GM20000 (cell line): Measurements from ENCODE around the gene CCT8.

ENCODE experiments used
- DNase-seq: peaks from one replicate; pipeline ENCODE4 v3.0.0; 2012; ENCODE audit warnings: low spot score
- TF ChIP-seq, protein P1 (sequence below): IDR thresholded peaks from 2 replicates; pipeline ENCODE4 v1.5.1; 2012; ENCODE audit warnings: mild to moderate bottlenecking, control low read depth; ENCODE audit errors: extremely low read depth, missing control alignments

Gene CCT8

DNA sequence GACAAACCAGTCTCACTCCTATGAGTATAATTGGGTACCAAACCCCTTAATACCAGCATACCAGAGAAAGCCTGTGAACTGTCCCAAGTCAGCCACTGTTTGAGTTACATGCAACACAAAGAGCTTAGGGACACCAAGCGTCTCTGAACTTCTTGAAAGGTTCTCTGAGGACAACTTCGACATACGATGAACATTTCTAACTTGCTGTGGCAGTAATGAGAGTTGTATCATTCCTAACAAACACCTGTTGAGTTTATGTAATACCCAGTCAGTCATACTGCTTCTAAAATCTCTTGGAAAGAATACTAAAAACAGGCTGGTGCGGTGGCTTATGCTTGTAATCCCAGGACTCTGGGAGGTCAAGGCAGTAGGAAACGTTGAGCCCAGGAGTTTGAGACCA lies 18.4 kb downstream of the CCT8 start:
- TF ChIP-seq, protein P1, sequence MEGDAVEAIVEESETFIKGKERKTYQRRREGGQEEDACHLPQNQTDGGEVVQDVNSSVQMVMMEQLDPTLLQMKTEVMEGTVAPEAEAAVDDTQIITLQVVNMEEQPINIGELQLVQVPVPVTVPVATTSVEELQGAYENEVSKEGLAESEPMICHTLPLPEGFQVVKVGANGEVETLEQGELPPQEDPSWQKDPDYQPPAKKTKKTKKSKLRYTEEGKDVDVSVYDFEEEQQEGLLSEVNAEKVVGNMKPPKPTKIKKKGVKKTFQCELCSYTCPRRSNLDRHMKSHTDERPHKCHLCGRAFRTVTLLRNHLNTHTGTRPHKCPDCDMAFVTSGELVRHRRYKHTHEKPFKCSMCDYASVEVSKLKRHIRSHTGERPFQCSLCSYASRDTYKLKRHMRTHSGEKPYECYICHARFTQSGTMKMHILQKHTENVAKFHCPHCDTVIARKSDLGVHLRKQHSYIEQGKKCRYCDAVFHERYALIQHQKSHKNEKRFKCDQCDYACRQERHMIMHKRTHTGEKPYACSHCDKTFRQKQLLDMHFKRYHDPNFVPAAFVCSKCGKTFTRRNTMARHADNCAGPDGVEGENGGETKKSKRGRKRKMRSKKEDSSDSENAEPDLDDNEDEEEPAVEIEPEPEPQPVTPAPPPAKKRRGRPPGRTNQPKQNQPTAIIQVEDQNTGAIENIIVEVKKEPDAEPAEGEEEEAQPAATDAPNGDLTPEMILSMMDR, result no peak
- DNase-seq, result no peak

DNA sequence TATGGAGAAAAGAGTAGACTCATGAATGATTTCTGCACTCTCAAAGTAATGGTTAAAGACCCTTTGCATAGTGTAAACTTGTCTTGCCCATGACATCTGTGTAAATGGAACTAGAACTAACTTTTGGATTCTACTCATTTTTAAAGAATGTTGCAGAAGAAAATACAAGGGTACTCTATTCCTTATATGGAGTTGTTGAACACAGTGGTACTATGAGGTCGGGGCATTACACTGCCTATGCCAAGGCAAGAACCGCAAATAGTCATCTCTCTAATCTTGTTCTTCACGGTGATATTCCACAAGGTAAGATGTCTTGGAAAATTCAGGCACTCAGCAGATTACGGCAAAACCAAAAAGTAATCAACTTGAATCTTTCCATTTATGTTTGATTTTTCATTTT lies 19.8 kb downstream of the CCT8 start:
- no peak for DNase-seq
- TF ChIP-seq, protein P1, result no peak

DNA sequence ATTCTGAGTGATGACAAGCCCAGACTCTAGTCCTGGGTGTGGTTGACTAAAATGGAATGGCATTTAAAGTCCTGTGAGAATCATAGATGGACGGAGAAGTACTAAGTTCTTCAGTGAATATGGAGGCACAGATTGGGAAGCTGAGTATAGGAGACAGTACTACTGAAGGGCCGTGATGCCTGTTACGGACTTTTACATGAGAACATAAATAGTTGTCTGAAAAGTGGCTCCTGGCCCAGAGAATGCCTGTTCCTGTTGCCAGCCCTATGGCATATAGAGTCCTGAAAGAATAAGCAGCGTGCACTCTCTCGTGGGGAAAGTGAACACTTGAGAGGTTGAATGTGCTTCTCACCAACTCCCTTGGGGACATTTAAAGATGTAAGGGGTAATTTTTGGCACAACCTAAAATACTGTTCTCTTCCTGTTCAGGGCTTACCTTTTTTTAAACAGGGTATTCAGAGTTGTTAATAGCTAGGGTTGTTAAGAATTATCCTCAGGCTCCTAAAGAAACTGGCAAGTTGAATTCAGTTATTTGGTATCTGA lies 20.4 kb downstream of the CCT8 start:
- TF ChIP-seq, protein P1, result no peak
- DNase-seq, result no peak

DNA sequence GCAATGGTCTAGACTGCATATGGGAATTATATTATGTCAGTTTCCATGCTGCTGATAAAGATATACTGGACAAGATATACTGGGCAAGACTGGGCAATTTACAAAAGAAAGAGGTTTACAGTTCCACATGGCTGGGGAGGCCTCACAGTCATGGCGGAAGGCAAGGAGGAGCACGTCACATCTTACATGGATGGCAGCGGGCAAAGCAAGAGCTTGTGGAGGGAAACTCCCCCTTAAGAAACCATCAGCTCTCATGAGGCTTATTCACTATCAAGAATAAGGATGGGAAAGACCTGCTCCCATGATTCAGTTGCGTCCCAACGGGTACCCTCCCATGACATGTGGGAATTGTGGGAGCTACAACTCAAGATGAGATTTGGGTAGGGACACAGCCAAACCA lies 21.2 kb downstream of the CCT8 start:
- no peak for DNase-seq
- TF ChIP-seq, protein P1, result no peak

DNA sequence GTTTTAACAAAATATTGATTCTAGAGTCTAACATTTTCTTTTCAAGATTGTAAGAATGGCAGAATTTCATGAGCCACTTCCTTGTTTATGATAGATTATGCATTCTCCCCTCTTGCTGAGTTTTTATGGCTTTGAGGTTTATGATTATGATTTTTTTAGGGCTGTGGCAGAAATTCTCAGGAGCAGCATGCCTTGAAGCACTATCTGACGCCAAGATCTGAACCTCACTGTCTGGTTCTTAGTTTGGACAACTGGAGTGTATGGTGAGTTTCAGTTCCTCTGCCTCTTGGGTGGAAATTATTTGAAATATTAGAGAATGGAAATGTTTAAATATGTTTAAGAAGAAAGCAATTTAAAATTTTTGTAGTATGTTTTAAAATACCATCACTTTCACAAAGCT lies 38.8 kb downstream of the CCT8 start:
- no peak for DNase-seq
- TF ChIP-seq, protein P1, result no peak

DNA sequence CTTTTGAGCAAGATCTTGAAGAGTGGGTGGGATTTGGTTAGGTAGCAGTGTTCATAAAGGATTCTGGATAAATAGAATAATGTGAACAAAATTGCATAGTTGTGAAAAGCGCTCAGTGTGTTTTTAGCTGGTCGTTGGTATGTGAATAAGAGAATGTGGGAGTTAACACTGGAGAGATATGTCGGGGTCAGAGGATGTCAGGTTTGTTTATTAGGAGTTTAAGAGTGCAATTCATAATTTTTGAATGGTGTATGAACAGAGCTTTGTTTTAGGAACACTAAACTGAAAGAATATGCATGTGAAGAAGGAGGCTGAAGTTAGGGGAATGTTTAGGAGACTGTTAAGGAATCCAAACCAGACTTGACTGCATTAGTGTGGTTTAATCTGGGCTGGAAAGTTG lies 39.6 kb downstream of the CCT8 start:
- TF ChIP-seq, protein P1, result no peak
- DNase-seq, result no peak

DNA sequence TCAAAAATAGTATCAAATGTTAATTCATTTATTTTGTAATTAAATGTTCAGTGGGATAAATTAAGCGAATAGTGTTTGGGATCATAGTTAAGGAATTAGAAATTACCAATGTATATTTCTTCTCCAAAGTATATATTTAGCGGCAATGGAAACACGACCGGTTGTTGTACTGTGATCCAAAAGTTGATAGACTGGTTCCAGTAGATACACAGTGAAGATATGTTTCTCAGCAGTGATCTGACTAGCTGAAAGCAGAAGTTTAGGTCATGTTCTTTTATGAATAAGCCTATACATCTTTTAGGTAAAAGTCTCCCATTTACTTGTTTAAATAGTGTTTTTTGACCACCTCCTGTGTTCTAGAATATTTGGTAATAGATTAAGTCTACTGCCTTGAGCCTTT lies 40.1 kb downstream of the CCT8 start:
- TF ChIP-seq, protein P1, result no peak
- DNase-seq, result no peak

DNA sequence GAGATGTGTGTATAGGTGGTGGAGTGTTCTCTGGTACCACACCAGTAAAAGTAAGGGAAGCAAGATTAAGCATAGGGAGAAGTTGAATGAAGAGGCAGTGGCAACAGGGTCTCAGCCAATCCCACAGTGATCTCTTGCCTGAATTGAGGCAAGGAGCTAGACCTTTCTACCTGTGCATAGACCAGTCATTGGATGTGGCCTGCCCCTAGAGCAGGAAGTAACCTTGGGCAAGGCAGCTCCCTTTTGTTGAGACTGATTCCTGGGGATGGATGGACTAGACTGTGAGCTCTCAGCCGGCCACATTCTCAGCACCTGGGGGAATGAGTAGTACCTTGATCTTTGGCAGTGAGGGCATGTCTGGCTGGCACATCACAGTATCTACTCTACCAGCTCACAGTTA lies 42.5 kb downstream of the CCT8 start:
- TF ChIP-seq, protein P1, result no peak
- no peak for DNase-seq
